ENCODE data around the gene PHLDB1. TPM values are rescaled to one million over a fixed set of nuclear protein-coding genes. Genes with fewer than 3 reads are reported as not detected.
A peak's percentile ranks its signal among the peaks of the same experiment; 100 is the strongest.

Gene PHLDB1
- total RNA-seq, 1 experiment from 2014 or later, result 36.2 TPM

- H3K27ac Mint-ChIP-seq (ENCODE audit: low read depth, unreplicated experiment), result peak overlapping the region; percentile 88
- CTCF ChIA-PET, result interaction anchor here (0.6 to 3.5 kb wide), 7 partner anchors 8 to 1512 kb away, joined by 3 to 12 read pairs (median 4); no protein-coding TSS in a partner anchor
Observed at GRCh38 chr11:118625036-118625690, 17.7 kb downstream of the PHLDB1 start.

GRCh38 chr11:118625976-118626375, 18.6 kb downstream of the PHLDB1 start:
- no peak for DNase-seq (ENCODE audit: unreplicated experiment)
- Mint-ChIP-seq H3K4me1 (ENCODE audit: insufficient read depth, unreplicated experiment) (peaks cover 53% of the 10 kb centered on the region), H3K27ac (ENCODE audit: low read depth, unreplicated experiment) (peak overlapping the region; percentile 88), H3K27me3 (ENCODE audit: insufficient read depth, unreplicated experiment) (no peaks in the 10 kb centered on the region), H3K4me3 (ENCODE audit: unreplicated experiment) (no peak overlapping the region), H3K9me3 (ENCODE audit: unreplicated experiment) (no peaks in the 10 kb centered on the region), H3K36me3 (ENCODE audit: insufficient read depth, unreplicated experiment) (peaks cover 32% of the 10 kb centered on the region)
- no TSS peak for BruUV-seq (replicated peaks)
- intact Hi-C loops (cut with micrococcal nuclease), result no loop called here
- POLR2A ChIA-PET, result interaction anchor here (0.8 to 10.3 kb wide), 5 partner anchors 11 to 364 kb away, joined by 3 to 132 read pairs (median 6); partner anchors contain the start of genes ARCN1 and PHLDB1
- CTCF ChIA-PET, result interaction anchor here (0.7 to 2.2 kb wide), 5 partner anchors 10 to 31 kb away, joined by 3 to 5 read pairs (median 4); no protein-coding TSS in a partner anchor
- TF ChIP-seq CTCF (IDR thresholded peaks at IDR 0.05; ENCODE audit: unreplicated experiment), result no peak

More at GRCh38 chr11:118625036-118625690, 17.7 kb downstream of the PHLDB1 start:
- intact Hi-C loops (cut with micrococcal nuclease), result no loop called here
- H3K4me1 Mint-ChIP-seq (ENCODE audit: insufficient read depth, unreplicated experiment), result peaks cover 59% of the 10 kb centered on the region
- POLR2A ChIA-PET, result interaction anchor here (0.9 to 10.3 kb wide), 5 partner anchors 12 to 190 kb away, joined by 3 to 132 read pairs (median 6); partner anchors contain the start of genes ARCN1 and PHLDB1
- H3K27me3 Mint-ChIP-seq (ENCODE audit: insufficient read depth, unreplicated experiment), result no peaks in the 10 kb centered on the region
- DNase-seq (ENCODE audit: unreplicated experiment), result peak; percentile 89
- peak overlapping the region; percentile 47 for H3K4me3 Mint-ChIP-seq (ENCODE audit: unreplicated experiment)
- H3K9me3 Mint-ChIP-seq (ENCODE audit: unreplicated experiment), result no peaks in the 10 kb centered on the region
- TF ChIP-seq CTCF (IDR thresholded peaks at IDR 0.05; ENCODE audit: unreplicated experiment), result no peak
- H3K36me3 Mint-ChIP-seq (ENCODE audit: insufficient read depth, unreplicated experiment), result peaks cover 32% of the 10 kb centered on the region
- BruUV-seq (replicated peaks), result no TSS peak

- intact Hi-C loops (cut with micrococcal nuclease), result no loop called here
- no TSS peak for BruUV-seq (replicated peaks)
- Mint-ChIP-seq H3K27ac (ENCODE audit: low read depth, unreplicated experiment) (no peak overlapping the region), H3K27me3 (ENCODE audit: insufficient read depth, unreplicated experiment) (no peaks in the 10 kb centered on the region), H3K4me1 (ENCODE audit: insufficient read depth, unreplicated experiment) (peaks cover 43% of the 10 kb centered on the region), H3K4me3 (ENCODE audit: unreplicated experiment) (no peak overlapping the region), H3K9me3 (ENCODE audit: unreplicated experiment) (no peaks in the 10 kb centered on the region), H3K36me3 (ENCODE audit: insufficient read depth, unreplicated experiment) (peaks cover 42% of the 10 kb centered on the region)
- CTCF ChIA-PET, result interaction anchor here (0.5 to 1.5 kb wide), 4 partner anchors 8 to 61 kb away, joined by 3 to 5 read pairs (median 4); no protein-coding TSS in a partner anchor
- TF ChIP-seq CTCF (IDR thresholded peaks at IDR 0.05; ENCODE audit: unreplicated experiment), result no peak
- POLR2A ChIA-PET, result interaction anchor here (0.7 to 10.3 kb wide), 3 partner anchors 9 to 493 kb away, joined by 4 to 132 read pairs (median 113); partner anchors contain the start of gene PHLDB1
- no peak for DNase-seq (ENCODE audit: unreplicated experiment)
Observed at GRCh38 chr11:118627566-118627965, 20.2 kb downstream of the PHLDB1 start.

GRCh38 chr11:118628031-118628430, 20.6 kb downstream of the PHLDB1 start:
- Mint-ChIP-seq H3K36me3 (ENCODE audit: insufficient read depth, unreplicated experiment) (peaks cover 46% of the 10 kb centered on the region), H3K27ac (ENCODE audit: low read depth, unreplicated experiment) (no peak overlapping the region), H3K9me3 (ENCODE audit: unreplicated experiment) (no peaks in the 10 kb centered on the region), H3K4me1 (ENCODE audit: insufficient read depth, unreplicated experiment) (peaks cover 42% of the 10 kb centered on the region), H3K27me3 (ENCODE audit: insufficient read depth, unreplicated experiment) (no peaks in the 10 kb centered on the region), H3K4me3 (ENCODE audit: unreplicated experiment) (no peak overlapping the region)
- DNase-seq (ENCODE audit: unreplicated experiment), result no peak
- ChIA-PET POLR2A (interaction anchor here (0.7 kb wide), 1 partner anchor 493 kb away, joined by 4 read pairs; no protein-coding TSS in a partner anchor), CTCF (interaction anchor here (0.6 to 1.0 kb wide), 2 partner anchors 17 to 31 kb away, joined by 3 read pairs; no protein-coding TSS in a partner anchor)
- TF ChIP-seq CTCF (IDR thresholded peaks at IDR 0.05; ENCODE audit: unreplicated experiment), result no peak
- intact Hi-C loops (cut with micrococcal nuclease), result no loop called here
- BruUV-seq (replicated peaks), result no TSS peak

Measured in MCF 10A (cell line).